ENCODE measurements around the gene CAPN15.
A peak's percentile ranks its signal among the peaks of the same experiment; 100 is the strongest.

The CAPN15 gene

GRCh38 chr16:578870-579405 is 51.4 kb downstream of the CAPN15 start:
- FAIRE-seq (no peak), DNase-seq (ENCODE audit: insufficient read length, low spot score) (peak; percentile 91)
- peak; percentile 94 for TF ChIP-seq CTCF (IDR thresholded peaks at IDR 0.05; ENCODE audit: insufficient read depth, missing control alignments)

GRCh38 chr16:580141-580945 is 52.8 kb downstream of the CAPN15 start:
- TF ChIP-seq CTCF (IDR thresholded peaks at IDR 0.05; ENCODE audit: insufficient read depth, missing control alignments): no peak
- no peak for FAIRE-seq

DNA sequence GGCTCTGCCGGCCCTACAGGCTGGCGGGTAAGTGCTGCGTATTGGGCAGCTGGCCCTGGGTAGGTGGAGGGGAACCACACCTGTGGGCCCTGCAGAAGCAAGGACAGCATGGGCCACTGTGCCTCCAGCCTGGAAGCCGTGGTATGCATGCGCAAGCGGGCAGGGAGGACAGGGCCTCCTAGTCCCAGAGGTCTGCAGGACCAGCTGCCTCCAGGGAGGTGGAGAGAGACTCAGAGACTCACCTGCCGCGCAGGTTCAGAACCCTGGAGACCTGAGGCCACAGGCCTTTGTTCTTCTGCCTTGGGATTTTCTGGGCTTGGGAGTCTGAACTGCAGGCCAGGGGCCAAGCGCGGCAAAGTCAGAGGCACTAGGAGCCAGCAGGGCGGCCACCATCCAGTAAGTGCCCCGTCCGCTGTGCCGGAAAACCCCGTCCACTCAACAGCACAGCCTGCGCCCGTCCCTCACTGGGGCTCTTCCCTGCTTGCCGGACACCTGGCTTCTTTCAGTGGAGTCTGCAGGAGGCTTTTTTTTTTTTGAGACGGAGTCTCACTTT is 53.5 kb downstream of the CAPN15 start:
- no peak for TF ChIP-seq CTCF (IDR thresholded peaks at IDR 0.05; ENCODE audit: insufficient read depth, missing control alignments)
- FAIRE-seq: no peak

More at GRCh38 chr16:580141-580945, 52.8 kb downstream of the CAPN15 start:
- DNase-seq (ENCODE audit: insufficient read length, low spot score): no peak

GRCh38 chr16:582218-582613 is 54.7 kb downstream of the CAPN15 start:
- DNase-seq (ENCODE audit: insufficient read length, low spot score) (no peak), FAIRE-seq (no peak)
- no peak for TF ChIP-seq CTCF (IDR thresholded peaks at IDR 0.05; ENCODE audit: insufficient read depth, missing control alignments)

More for the DNA sequence above, 53.5 kb downstream of the CAPN15 start:
- no peak for DNase-seq (ENCODE audit: insufficient read length, low spot score)

DNA sequence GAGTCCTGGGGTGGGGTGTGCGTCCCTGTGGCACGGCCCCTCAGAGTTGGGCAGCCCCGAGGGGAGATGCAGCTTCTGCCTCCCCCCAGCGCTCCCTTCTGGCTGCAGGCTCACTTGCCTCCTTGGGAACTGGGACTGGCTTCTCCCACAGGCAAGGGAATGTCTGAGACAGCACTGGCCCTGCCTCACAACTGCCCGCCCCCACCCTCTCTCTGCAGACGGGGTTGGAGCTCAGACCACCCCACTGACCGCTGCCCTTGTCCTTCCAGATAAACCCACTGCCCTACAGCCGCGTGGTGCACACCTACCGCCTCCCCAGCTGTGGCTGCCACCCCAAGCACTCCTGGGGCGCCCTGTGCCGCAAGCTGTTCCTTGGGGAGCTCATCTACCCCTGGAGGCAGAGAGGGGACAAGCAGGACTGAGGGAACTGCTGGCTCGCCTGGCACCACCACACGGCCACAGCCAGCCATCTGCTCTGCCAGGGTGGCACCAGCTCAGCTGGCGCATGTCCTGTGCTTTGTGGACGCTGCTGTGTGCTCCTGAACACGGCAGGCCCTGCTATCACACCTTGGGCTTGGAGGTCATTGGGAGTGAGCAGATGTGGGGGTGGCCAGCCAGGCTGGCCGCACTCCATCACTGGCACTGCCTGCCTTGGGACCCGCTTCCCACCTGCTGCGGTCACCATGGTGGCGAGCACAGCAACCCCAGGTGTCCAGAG is 55.3 kb downstream of the CAPN15 start:
- DNase-seq (ENCODE audit: insufficient read length, low spot score) (no peak), FAIRE-seq (no peak)
- TF ChIP-seq CTCF (IDR thresholded peaks at IDR 0.05; ENCODE audit: insufficient read depth, missing control alignments): no peak

GRCh38 chr16:583470-583814 is 55.9 kb downstream of the CAPN15 start:
- DNase-seq (ENCODE audit: insufficient read length, low spot score) (no peak), FAIRE-seq (no peak)
- no peak for TF ChIP-seq CTCF (IDR thresholded peaks at IDR 0.05; ENCODE audit: insufficient read depth, missing control alignments)

Data from D721Med (cell line).